Smooth muscle cell (in vitro differentiated cells): ENCODE results near the gene GUCY1A2. TPM values are rescaled to one million over a fixed set of nuclear protein-coding genes. Genes with fewer than 3 reads are reported as not detected.
A peak's percentile ranks its signal among the peaks of the same experiment; 100 is the strongest.

Experiments used
- DNase-seq: peaks from one replicate; lab custom pipeline; 2025; ENCODE audit not compliant: unreplicated experiment; lab: John Stamatoyannopoulos, UW
- H2AFZ ChIP-seq: fragments of 200-600 bp; sonication (generic); 2 replicates; pipeline ENCODE4 v1.6.0; 2016; ENCODE audit warnings: antibody characterized with exemption, low read depth, mild to moderate bottlenecking
- H3F3A ChIP-seq: fragments of 200-600 bp; sonication (generic); 2 replicates; pipeline ENCODE4 v1.6.0; 2017; ENCODE audit warnings: antibody characterized with exemption, low read depth
- H3K27ac ChIP-seq: fragments of 200-600 bp; sonication (generic); 2 replicates; pipeline ENCODE4 v1.5.1; 2016; ENCODE audit warnings: low read depth, mild to moderate bottlenecking
- H3K27me3 ChIP-seq: fragments of 200-600 bp; sonication (generic); 2 replicates; pipeline ENCODE4 v1.6.1; 2016; ENCODE audit warnings: low read depth, mild to moderate bottlenecking
- H3K36me3 ChIP-seq: fragments of 200-600 bp; sonication (generic); 2 replicates; pipeline ENCODE4 v1.5.1; 2016; ENCODE audit warnings: low read depth
- H3K4me1 ChIP-seq: fragments of 200-600 bp; sonication (generic); 2 replicates; pipeline ENCODE4 v1.5.1; 2016; ENCODE audit warnings: low read depth
- H3K4me2 ChIP-seq: fragments of 200-600 bp; sonication (generic); 2 replicates; pipeline ENCODE4 v1.6.0; 2016; ENCODE audit warnings: mild to moderate bottlenecking
- H3K4me3 ChIP-seq: fragments of 200-600 bp; sonication (generic); 2 replicates; pipeline ENCODE4 v1.5.1; 2016; ENCODE audit warnings: mild to moderate bottlenecking
- H3K79me2 ChIP-seq: fragments of 200-600 bp; sonication (generic); 2 replicates; pipeline ENCODE4 v1.6.0; 2016; ENCODE audit warnings: low read depth, mild to moderate bottlenecking
- H3K9ac ChIP-seq: fragments of 200-600 bp; sonication (generic); 2 replicates; pipeline ENCODE4 v1.6.0; 2016; ENCODE audit warnings: low read depth
- H3K9me3 ChIP-seq: fragments of 200-600 bp; sonication (generic); replicated peaks from 2 replicates; pipeline ENCODE4 v1.5.1; 2016; ENCODE audit warnings: low read depth
- H4K20me1 ChIP-seq: fragments of 200-600 bp; sonication (generic); 2 replicates; pipeline ENCODE4 v1.6.0; 2016; ENCODE audit warnings: low read depth
- WGBS: methylation state at CpG from one replicate; pipeline ENCODE4 v1.1.7; 2016; ENCODE audit warnings: low lambda C conversion rate; 5-methylcytosine and 5-hydroxymethylcytosine counted together
- polyA plus RNA-seq: library from polyadenylated mRNA; unstranded; fragments of >200 nt; fragmentation: Nextera tagmentation; extraction: Ambion mirVana; gene quantifications from 2 replicates; pipeline ENCODE4 v1.2.1, GENCODE V29; 2016
- total RNA-seq: library from RNA; depleted of rRNA; stranded (reverse); fragments of >200 nt; gene quantifications from 2 replicates; pipeline ENCODE4 v1.2.3, GENCODE V29; 2014
- TF ChIP-seq, protein P1 (sequence below): fragments of 200-600 bp; sonication (generic); IDR thresholded peaks from 2 replicates; pipeline ENCODE4 v1.5.1; 2017; ENCODE audit warnings: borderline replicate concordance, mild to moderate bottlenecking, antibody characterized with exemption; ENCODE audit not compliant: insufficient read depth, poor library complexity, severe bottlenecking

The GUCY1A2 gene
- total and polyA plus RNA-seq, 2 experiments from 2014 or later = 0.08 to 1.1 TPM

DNA sequence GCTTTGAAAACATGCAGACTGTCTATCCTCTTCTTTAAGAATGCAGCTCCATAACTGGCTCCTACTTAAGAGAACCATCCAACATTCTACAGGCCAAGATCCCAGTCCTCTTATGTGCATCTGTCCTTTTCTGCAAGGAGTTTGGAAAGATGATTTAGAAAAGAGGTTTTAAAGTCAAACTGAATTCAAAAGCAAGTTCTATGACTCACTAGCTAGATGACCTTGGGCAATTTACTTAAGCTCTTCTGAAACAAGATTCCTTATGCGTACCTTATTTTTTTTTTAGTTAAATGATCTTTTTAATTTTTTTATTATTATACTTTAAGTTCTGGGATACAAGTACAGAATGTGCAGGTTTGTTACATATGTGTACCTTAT, 29.2 kb downstream of the GUCY1A2 start:
- Histone ChIP-seq H3K9me3 (no peaks in the 10 kb centered on the region), H3K27ac (peak overlapping the region; percentile 86), H3K36me3 (no peaks in the 10 kb centered on the region), H4K20me1 (no peaks in the 10 kb centered on the region), H3K27me3 (no peaks in the 10 kb centered on the region), H3K4me2 (peak overlapping the region; percentile 63), H3K79me2 (no peaks in the 10 kb centered on the region), H3K4me3 (no peak overlapping the region), H3F3A (peaks cover 33% of the 10 kb centered on the region), H3K9ac (peak overlapping the region; percentile 4), H3K4me1 (peaks cover 10% of the 10 kb centered on the region), H2AFZ (no peak overlapping the region)
- TF ChIP-seq, protein P1, sequence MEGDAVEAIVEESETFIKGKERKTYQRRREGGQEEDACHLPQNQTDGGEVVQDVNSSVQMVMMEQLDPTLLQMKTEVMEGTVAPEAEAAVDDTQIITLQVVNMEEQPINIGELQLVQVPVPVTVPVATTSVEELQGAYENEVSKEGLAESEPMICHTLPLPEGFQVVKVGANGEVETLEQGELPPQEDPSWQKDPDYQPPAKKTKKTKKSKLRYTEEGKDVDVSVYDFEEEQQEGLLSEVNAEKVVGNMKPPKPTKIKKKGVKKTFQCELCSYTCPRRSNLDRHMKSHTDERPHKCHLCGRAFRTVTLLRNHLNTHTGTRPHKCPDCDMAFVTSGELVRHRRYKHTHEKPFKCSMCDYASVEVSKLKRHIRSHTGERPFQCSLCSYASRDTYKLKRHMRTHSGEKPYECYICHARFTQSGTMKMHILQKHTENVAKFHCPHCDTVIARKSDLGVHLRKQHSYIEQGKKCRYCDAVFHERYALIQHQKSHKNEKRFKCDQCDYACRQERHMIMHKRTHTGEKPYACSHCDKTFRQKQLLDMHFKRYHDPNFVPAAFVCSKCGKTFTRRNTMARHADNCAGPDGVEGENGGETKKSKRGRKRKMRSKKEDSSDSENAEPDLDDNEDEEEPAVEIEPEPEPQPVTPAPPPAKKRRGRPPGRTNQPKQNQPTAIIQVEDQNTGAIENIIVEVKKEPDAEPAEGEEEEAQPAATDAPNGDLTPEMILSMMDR = no peak
- WGBS = 48% methylated on average over 1 of the region's 1 CpG
- no peak for DNase-seq

DNA sequence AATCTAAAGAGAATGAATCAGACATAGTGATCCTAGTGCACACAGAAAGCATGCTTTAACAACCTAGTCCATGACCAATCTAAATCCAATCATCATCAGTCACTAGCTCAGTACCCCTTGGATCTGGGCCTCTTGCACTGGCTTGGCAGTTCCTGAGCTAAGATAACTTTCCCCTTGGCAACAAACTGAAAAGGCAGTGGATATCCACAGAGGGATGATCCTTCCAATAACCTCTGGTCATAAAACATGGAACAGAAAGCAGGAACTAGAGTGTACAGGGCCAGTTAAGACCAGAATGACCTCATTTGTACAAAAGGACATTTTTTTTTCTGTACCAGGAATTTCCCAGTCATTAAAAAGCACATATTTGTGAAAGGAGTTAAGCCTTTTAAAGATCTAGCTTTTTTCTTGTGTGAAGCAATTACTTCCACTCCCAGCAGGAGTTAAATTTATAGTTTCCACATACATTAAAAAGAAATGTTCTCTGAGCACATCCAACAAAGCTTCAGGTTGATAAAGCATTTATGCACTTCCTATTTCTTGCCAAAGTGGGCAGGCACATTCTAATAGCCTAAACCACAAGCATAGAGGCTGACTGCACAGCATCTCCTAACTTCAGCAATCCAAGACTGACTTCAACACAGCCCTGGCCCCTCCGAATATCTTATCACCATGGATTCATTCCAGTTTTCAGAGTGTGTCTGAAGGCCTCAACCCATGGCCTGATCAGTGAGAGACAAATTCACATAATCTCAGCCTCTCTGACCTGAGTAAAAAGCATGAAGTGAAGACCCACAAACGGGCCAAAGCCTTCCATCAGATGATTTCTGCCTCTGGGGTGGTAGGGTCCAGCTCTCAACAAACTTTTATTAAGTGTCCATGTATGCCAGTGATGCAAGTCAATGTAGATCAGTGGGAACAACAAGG, 29.9 kb downstream of the GUCY1A2 start:
- Histone ChIP-seq H2AFZ (peak overlapping the region; percentile 47), H3K79me2 (no peaks in the 10 kb centered on the region), H3K27ac (peak overlapping the region; percentile 86), H3K9ac (peak overlapping the region; percentile 4), H3F3A (peaks cover 33% of the 10 kb centered on the region), H3K4me1 (peaks cover 10% of the 10 kb centered on the region), H3K4me2 (peak overlapping the region; percentile 63), H3K9me3 (no peaks in the 10 kb centered on the region), H3K27me3 (no peaks in the 10 kb centered on the region), H3K4me3 (no peak overlapping the region), H4K20me1 (no peaks in the 10 kb centered on the region), H3K36me3 (no peaks in the 10 kb centered on the region)
- no peak for DNase-seq
- 26% methylated on average over 2 of the region's 2 CpGs for WGBS
- TF ChIP-seq, protein P1 = no peak

DNA sequence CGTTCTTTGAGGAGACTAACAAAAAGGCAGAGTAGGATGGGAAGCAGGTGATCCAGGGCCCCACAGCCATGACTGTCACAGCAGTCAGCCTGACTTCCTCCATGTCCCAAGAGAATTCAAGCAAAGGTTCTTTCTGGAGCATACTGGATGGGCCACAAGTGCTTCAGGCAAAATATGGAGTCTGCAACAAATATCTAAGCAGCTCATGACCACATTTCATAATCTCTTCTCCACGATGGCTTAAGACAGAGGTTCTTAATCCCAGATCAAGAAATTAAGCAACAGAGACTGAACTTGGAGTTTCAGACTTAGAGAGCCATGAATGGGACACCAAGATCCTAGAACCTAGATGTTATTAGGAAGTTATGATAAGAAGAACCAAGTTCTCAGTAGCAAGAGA, 31.6 kb downstream of the GUCY1A2 start:
- WGBS = 65% methylated on average over 2 of the region's 2 CpGs
- no peak for DNase-seq
- Histone ChIP-seq H3K4me2 (no peak overlapping the region), H3K27me3 (no peaks in the 10 kb centered on the region), H3K36me3 (no peaks in the 10 kb centered on the region), H3K4me3 (no peak overlapping the region), H3F3A (peaks cover 33% of the 10 kb centered on the region), H3K4me1 (peaks cover 10% of the 10 kb centered on the region), H3K79me2 (no peaks in the 10 kb centered on the region), H4K20me1 (no peaks in the 10 kb centered on the region), H3K9me3 (no peaks in the 10 kb centered on the region), H2AFZ (no peak overlapping the region), H3K27ac (peak overlapping the region; percentile 5), H3K9ac (no peak overlapping the region)
- TF ChIP-seq, protein P1 = no peak
